Stimulated activated CD4-positive, alpha-beta T cell treated with anti-CD3 and anti-CD28 coated beads, Interleukin-2, amount 100 ng/mL, for 48 hours (primary cell): ENCODE results near the gene IFNGR2.
A peak's percentile ranks its signal among the peaks of the same experiment; 100 is the strongest.
"Not testable (repeated sequence)": the region's sequence is repeated elsewhere in the genome, so short reads cannot be mapped to it uniquely, and the experiment has no call there.

Experiments
- DNase-seq, 2 donors: peaks; one replicate each; pipeline ENCODE4 v3.0.0-alpha.2; 2020

The IFNGR2 gene

GRCh38 chr21:33443194-33443593, 40.0 kb downstream of the IFNGR2 start:
- DNase-seq: no peak

GRCh38 chr21:33444499-33444898, 41.3 kb downstream of the IFNGR2 start:
- DNase-seq: no peak

- DNase-seq: not testable (repeated sequence)
Observed at GRCh38 chr21:33446620-33447019, 43.4 kb downstream of the IFNGR2 start.

GRCh38 chr21:33449616-33450015, 46.4 kb downstream of the IFNGR2 start:
- DNase-seq: no peak

- no peak for DNase-seq
Observed at GRCh38 chr21:33451634-33452071, 48.4 kb downstream of the IFNGR2 start.

- DNase-seq: no peak
Observed at GRCh38 chr21:33452362-33452761, 49.1 kb downstream of the IFNGR2 start.

- DNase-seq: no peak
Observed at GRCh38 chr21:33455686-33456446, 52.7 kb downstream of the IFNGR2 start.

- no peak for DNase-seq
Observed at GRCh38 chr21:33458861-33459260, 55.6 kb downstream of the IFNGR2 start.

GRCh38 chr21:33461538-33462250, 58.5 kb downstream of the IFNGR2 start:
- no peak for DNase-seq

- not testable (repeated sequence) for DNase-seq
Observed at GRCh38 chr21:33469183-33469582, 66.0 kb downstream of the IFNGR2 start.

GRCh38 chr21:33470701-33471100, 67.5 kb downstream of the IFNGR2 start:
- DNase-seq: no peak

- no peak for DNase-seq
Observed at GRCh38 chr21:33473344-33473743, 70.1 kb downstream of the IFNGR2 start.

- no peak for DNase-seq
Observed at GRCh38 chr21:33477066-33477465, 73.9 kb downstream of the IFNGR2 start.

GRCh38 chr21:33478182-33478581, 75.0 kb downstream of the IFNGR2 start:
- no peak for DNase-seq

- DNase-seq: peak; percentile 23 to 33
Observed at GRCh38 chr21:33478935-33479678, 75.9 kb downstream of the IFNGR2 start.

GRCh38 chr21:33479679-33480480, 76.7 kb downstream of the IFNGR2 start, which contains the start of gene TMEM50B:
Gene TMEM50B, minus strand, starts transcription at chr21:33479974. Its CDS starts 11,089 bp downstream, at chr21:33468885.
- DNase-seq: peak; percentile 94 to 96

GRCh38 chr21:33480481-33481103, 77.4 kb downstream of the IFNGR2 start:
- no peak for DNase-seq

- no peak for DNase-seq
Observed at GRCh38 chr21:33481314-33481943, 78.2 kb downstream of the IFNGR2 start.
